NB4 (cell line): ENCODE results near the gene SYCP2L.

Experiments
- DNase-seq: peaks from one replicate; pipeline ENCODE4 v3.0.0; 2010; ENCODE audit warnings: low read depth
- H3K4me3 ChIP-seq: one replicate; pipeline ENCODE4 v1.5.1; 2011; ENCODE audit warnings: mild to moderate bottlenecking, low read depth, low read length, moderate library complexity
- CTCF ChIP-seq: IDR thresholded peaks from one replicate; pipeline ENCODE4 v1.5.1; 2012; ENCODE audit warnings: low read depth, low read length
- MAX ChIP-seq: IDR thresholded peaks from 2 replicates; pipeline ENCODE4 v1.6.1; 2011; ENCODE audit warnings: low read depth, low read length
- MYC ChIP-seq: IDR thresholded peaks from 2 replicates; pipeline ENCODE4 v1.6.1; 2011; ENCODE audit warnings: low read depth, low read length
- POLR2A ChIP-seq: IDR thresholded peaks from 2 replicates; pipeline ENCODE4 v1.6.1; 2011; ENCODE audit warnings: mild to moderate bottlenecking; ENCODE audit not compliant: insufficient read length; ENCODE audit errors: extremely low read depth

The SYCP2L gene

GRCh38 chr6:11011787-11012234 is 125.0 kb downstream of the SYCP2L start:
- no peak for DNase-seq
- no peak overlapping the region for H3K4me3 ChIP-seq

GRCh38 chr6:11012295-11012754 is 125.5 kb downstream of the SYCP2L start:
- no peak for DNase-seq
- TF ChIP-seq MAX = no peak
- no peak overlapping the region for H3K4me3 ChIP-seq

More at GRCh38 chr6:11011787-11012234, 125.0 kb downstream of the SYCP2L start:
- TF ChIP-seq CTCF (no peak), MAX (no peak), MYC (no peak), POLR2A (no peak)

GRCh38 chr6:11012976-11013720 is 126.3 kb downstream of the SYCP2L start:
- no peak for DNase-seq
- H3K4me3 ChIP-seq = no peak overlapping the region
- no peak for TF ChIP-seq MYC
- TF ChIP-seq MAX = no peak
- no peak for TF ChIP-seq CTCF
- TF ChIP-seq POLR2A = no peak

GRCh38 chr6:11013721-11014070 is 126.8 kb downstream of the SYCP2L start:
- no peak overlapping the region for H3K4me3 ChIP-seq
- no peak for DNase-seq
- TF ChIP-seq CTCF (no peak), MYC (no peak), MAX (no peak), POLR2A (no peak)

GRCh38 chr6:11015102-11015501 is 128.2 kb downstream of the SYCP2L start:
- H3K4me3 ChIP-seq = no peak overlapping the region
- TF ChIP-seq CTCF = no peak
- TF ChIP-seq MAX = no peak
- no peak for DNase-seq

- TF ChIP-seq MAX = no peak
- TF ChIP-seq CTCF = no peak
- no peak for TF ChIP-seq POLR2A
- TF ChIP-seq MYC = no peak
- no peak for DNase-seq
- no peak overlapping the region for H3K4me3 ChIP-seq
Measured at GRCh38 chr6:11016452-11016851, 129.6 kb downstream of the SYCP2L start.
